ENCODE measurements around the gene RFX4. TPM values are rescaled to one million over a fixed set of nuclear protein-coding genes. Genes with fewer than 3 reads are reported as not detected.

Gene RFX4
- total RNA-seq, 4 donors from 2014 or later, result not detected

DNA sequence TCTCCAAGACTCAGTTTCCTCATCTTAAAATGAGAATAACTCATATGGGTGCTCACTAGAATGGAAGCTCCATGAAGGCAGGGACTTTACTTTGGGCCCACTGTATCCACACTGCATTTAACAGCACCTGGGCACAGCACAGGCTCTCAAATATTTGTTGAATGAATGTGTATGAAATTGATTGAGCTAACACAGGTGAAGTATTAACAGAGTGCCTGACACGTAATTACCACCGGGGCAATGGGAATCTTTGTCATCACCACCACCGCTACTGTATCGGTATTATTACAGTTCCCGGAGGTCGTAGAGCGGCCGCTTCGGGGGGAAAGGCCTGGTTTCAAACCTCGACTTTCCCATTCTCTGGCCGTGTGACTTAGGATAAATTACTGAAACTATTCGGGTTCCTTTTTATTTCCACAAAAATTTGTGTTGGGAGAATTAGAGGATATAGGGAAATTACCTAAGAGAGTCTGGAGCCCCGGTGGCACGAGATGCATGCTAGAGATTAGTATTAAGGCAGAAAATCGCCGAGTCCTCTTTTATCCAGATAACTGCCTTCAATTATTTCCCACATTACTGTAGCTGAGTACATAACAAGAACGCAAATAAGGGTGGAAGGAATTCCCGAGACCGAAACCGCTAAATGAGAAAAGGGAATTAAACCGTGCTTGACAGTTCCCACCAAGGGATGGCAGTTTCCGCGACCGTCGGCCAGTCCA lies 190.6 kb downstream of the RFX4 start:
- no peaks in the 10 kb centered on the region for H3K9me3 ChIP-seq
- DNase-seq (no peak), ATAC-seq (peak in 1 of 2 donors; percentile 3)
- H3K4me1 ChIP-seq, result peaks cover 11 to 18% of the 10 kb centered on the region in 2 donors
- TF ChIP-seq CTCF (IDR thresholded peaks at IDR 0.05 in 4 of 5, conservative IDR thresholded peaks at IDR 0.05 in 1 of 5), result no peak
- TF ChIP-seq POLR2A (IDR thresholded peaks at IDR 0.05), result no peak
- H3K36me3 ChIP-seq, result no peaks in the 10 kb centered on the region
- in situ Hi-C loops (cut with MboI; ENCODE audit: low sequenced_read_pairs in 4 of 4) (no loop called here), intact Hi-C loops (cut with DNase I; ENCODE audit: low total_unique reads) (loop anchor here (5.0 kb wide), 2 partner anchors 184 to 319 kb away; partner anchors contain the start of genes CRY1 and TMEM263)
- H3K4me3 ChIP-seq, result peak overlapping the region; percentile 79 to 97 (median 86)
- no peaks in the 10 kb centered on the region for H3K27me3 ChIP-seq
- peak overlapping the region; percentile 94 to 95 (median 94) for H3K27ac ChIP-seq

DNA sequence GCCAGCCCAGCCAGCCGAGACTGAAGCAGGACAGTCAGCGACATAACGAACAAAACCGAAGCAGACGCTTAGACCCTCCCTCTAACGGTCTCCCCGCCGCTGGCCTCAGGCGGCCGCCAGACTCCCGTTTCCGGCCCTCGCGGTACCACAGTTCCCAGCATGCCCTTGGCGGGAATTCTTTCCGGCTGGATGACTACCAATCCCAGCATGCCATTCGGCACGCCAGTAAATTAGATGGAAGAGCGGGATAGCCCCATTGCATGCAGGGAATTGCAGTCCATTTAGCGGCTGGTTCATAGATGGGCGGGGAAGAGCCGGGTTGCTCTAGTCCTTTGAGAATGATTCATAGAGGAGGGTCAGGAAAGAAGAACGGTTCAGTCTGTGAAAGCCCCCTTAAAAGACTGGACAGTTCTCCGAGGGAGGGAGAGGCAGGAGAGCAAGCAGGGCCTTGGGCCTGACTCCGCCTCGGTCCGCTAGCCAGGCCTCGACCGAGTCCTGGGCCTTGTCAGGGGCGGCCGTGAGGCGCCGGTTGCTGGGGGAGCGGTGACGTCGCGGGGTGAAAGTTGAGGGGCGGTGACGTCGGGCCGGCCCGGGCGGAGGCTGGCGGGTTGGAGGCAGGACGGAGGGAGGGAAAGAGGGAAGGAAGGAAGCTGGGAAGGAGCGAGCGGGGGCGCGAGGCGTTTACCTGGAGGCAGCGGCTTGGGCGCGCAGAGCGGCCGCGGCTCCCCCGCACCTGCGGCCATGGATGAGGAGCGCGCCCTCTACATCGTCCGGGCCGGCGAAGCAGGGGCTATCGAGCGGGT lies 191.4 kb downstream of the RFX4 start, which contains the start of gene RIC8B:
Gene RIC8B, plus strand, starts transcription at position 678 of the 803 bp plus-strand sequence. Its CDS starts 64 bp downstream, at position 742.
- H3K27me3 ChIP-seq, result no peaks in the 10 kb centered on the region
- H3K27ac ChIP-seq, result peak within 1 kb of the TSS; percentile 94 to 95 (median 94)
- DNase-seq (peak; percentile 95 to 96), ATAC-seq (peak; percentile 99)
- H3K4me1 ChIP-seq, result peaks cover 14 to 18% of the 10 kb centered on the region in 2 donors
- peak within 1 kb of the TSS; percentile 79 to 97 (median 86) for H3K4me3 ChIP-seq
- H3K9me3 ChIP-seq, result no peaks in the 10 kb centered on the region
- in situ Hi-C loops (cut with MboI; ENCODE audit: low sequenced_read_pairs in 4 of 4), result no loop called here
- intact Hi-C loops (cut with DNase I; ENCODE audit: low total_unique reads), result loop anchor here (5.0 kb wide), 2 partner anchors 183 to 318 kb away; partner anchors contain the start of genes CRY1 and TMEM263
- TF ChIP-seq POLR2A (IDR thresholded peaks at IDR 0.05) (peak; percentile 73 to 80), CTCF (IDR thresholded peaks at IDR 0.05 in 4 of 5, conservative IDR thresholded peaks at IDR 0.05 in 1 of 5) (no peak)
- no peaks in the 10 kb centered on the region for H3K36me3 ChIP-seq

DNA sequence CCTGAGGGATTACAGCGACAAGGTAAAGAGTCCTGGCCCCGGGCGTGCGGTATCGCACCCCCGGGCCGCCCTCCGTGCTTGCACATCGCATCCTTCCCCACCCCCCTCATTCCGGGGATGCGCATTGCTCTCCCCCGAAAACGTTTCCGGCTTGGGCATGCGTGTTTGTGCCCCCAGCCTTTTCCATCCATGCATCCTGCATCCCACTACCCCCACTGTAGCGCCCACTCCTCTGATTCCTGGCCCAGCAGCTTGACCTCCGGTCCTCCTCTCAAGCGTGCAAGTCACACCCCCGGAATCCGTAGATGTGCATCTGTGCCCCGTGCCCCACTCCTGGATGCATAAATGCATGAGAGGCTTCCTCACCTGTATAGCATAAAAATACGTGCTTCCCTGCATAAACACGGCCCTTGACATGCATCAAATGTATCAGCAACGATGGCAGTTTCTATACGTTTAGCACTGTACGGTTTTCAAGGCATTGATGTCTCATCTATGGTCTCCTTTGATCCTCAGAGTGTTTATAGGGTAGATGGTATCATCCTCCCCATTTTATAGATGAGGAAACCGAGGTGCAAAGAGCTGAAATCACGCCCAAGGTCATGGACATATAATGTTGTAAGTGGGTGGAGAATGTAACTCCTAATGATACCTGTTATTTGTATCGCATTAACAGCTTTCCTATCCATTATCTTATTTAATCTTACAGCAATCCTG lies 192.2 kb downstream of the RFX4 start:
- Histone ChIP-seq H3K27ac (peak overlapping the region; percentile 94 to 95 (median 94)), H3K4me3 (peak overlapping the region; percentile 79 to 97 (median 86)), H3K27me3 (no peaks in the 10 kb centered on the region), H3K4me1 (peaks cover 22 to 23% of the 10 kb centered on the region in 2 donors), H3K9me3 (no peaks in the 10 kb centered on the region), H3K36me3 (no peaks in the 10 kb centered on the region)
- in situ Hi-C loops (cut with MboI; ENCODE audit: low sequenced_read_pairs in 4 of 4), result no loop called here
- TF ChIP-seq CTCF (IDR thresholded peaks at IDR 0.05 in 4 of 5, conservative IDR thresholded peaks at IDR 0.05 in 1 of 5), result no peak
- no peak for TF ChIP-seq POLR2A (IDR thresholded peaks at IDR 0.05)
- ATAC-seq, result peak; percentile 3 to 4
- intact Hi-C loops (cut with DNase I; ENCODE audit: low total_unique reads), result loop anchor here (5.0 kb wide), 2 partner anchors 182 to 317 kb away; partner anchors contain the start of genes CRY1 and TMEM263
- no peak for DNase-seq

DNA sequence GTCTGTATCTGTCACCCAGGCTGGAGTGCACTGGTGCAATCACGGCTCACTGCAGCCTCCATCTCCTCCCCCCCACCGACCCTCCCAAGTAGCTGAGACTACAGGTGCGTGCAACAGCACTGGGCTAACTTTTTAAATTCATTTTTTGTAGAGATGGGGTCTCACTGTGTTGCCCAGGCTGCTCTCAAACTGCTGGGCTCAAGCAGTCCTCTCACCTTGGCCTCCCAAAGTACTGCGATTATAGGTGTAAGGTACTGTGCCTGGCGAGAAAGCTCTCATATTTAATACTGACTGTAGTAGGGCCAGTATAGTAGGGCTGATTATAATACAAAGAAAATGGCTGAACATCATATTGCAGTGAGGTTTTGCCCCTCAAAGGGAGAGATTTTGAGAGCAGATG lies 194.1 kb downstream of the RFX4 start:
- Histone ChIP-seq H3K36me3 (no peaks in the 10 kb centered on the region), H3K9me3 (no peaks in the 10 kb centered on the region), H3K4me1 (peaks cover 41 to 43% of the 10 kb centered on the region in 2 donors), H3K27me3 (no peaks in the 10 kb centered on the region), H3K4me3 (no peak overlapping the region), H3K27ac (no peak overlapping the region)
- TF ChIP-seq CTCF (IDR thresholded peaks at IDR 0.05 in 4 of 5, conservative IDR thresholded peaks at IDR 0.05 in 1 of 5) (no peak), POLR2A (IDR thresholded peaks at IDR 0.05) (no peak)
- in situ Hi-C loops (cut with MboI; ENCODE audit: low sequenced_read_pairs in 4 of 4) (no loop called here), intact Hi-C loops (cut with DNase I; ENCODE audit: low total_unique reads) (no loop called here)
- ATAC-seq (no peak), DNase-seq (no peak)

All from gastrocnemius medialis (tissue), 4 donors.